ENCODE measurements around the gene SLC4A11. TPM values are rescaled to one million over a fixed set of nuclear protein-coding genes. Genes with fewer than 3 reads are reported as not detected.
A peak's percentile ranks its signal among the peaks of the same experiment; 100 is the strongest.

SLC4A11 gene
- 1 to 10 TPM in 1 of 2 donors, under 1 TPM in 1; 0.26 to 2.0 TPM for total RNA-seq

- H3K27ac Mint-ChIP-seq: no peak within 1 kb of the TSS
- no peaks in the 10 kb centered on the region for H3K36me3 Mint-ChIP-seq (ENCODE audit: low read depth)
- no peaks in the 10 kb centered on the region for H3K9me3 Mint-ChIP-seq
- H3K27me3 Mint-ChIP-seq: peaks cover 33% of the 10 kb centered on the region
- no peaks in the 10 kb centered on the region for H3K4me1 Mint-ChIP-seq
- peak; percentile 66 for ATAC-seq (replicated peaks)
- peak within 1 kb of the TSS; percentile 85 for H3K4me3 Mint-ChIP-seq
Measured at GRCh38 chr20:3239026-3239866, at the start of gene SLC4A11. TSS of gene SLC4A11 (minus strand) at chr20:3239190. CDS start at chr20:3239137, 53 bp downstream.

GRCh38 chr20:3283222-3283820 is 44.3 kb upstream of the SLC4A11 start:
- Mint-ChIP-seq H3K27ac (no peak overlapping the region), H3K36me3 (ENCODE audit: low read depth) (peaks cover 29% of the 10 kb centered on the region), H3K4me1 (no peaks in the 10 kb centered on the region), H3K9me3 (no peaks in the 10 kb centered on the region), H3K27me3 (no peaks in the 10 kb centered on the region), H3K4me3 (no peak overlapping the region)
- ATAC-seq (replicated peaks): no peak

- H3K36me3 Mint-ChIP-seq (ENCODE audit: low read depth): peaks cover 30% of the 10 kb centered on the region
- H3K27me3 Mint-ChIP-seq: no peaks in the 10 kb centered on the region
- no peak overlapping the region for H3K4me3 Mint-ChIP-seq
- no peaks in the 10 kb centered on the region for H3K4me1 Mint-ChIP-seq
- no peak overlapping the region for H3K27ac Mint-ChIP-seq
- no peak for ATAC-seq (replicated peaks)
- no peaks in the 10 kb centered on the region for H3K9me3 Mint-ChIP-seq
Measured at GRCh38 chr20:3282271-3283221, 43.6 kb upstream of the SLC4A11 start.

GRCh38 chr20:3281437-3281836 is 42.4 kb upstream of the SLC4A11 start:
- H3K4me3 Mint-ChIP-seq: no peak overlapping the region
- ATAC-seq (replicated peaks): no peak

GRCh38 chr20:3279761-3280160 is 40.8 kb upstream of the SLC4A11 start:
- no peaks in the 10 kb centered on the region for H3K9me3 Mint-ChIP-seq
- no peak overlapping the region for H3K4me3 Mint-ChIP-seq
- H3K27me3 Mint-ChIP-seq: no peaks in the 10 kb centered on the region
- peaks cover 30% of the 10 kb centered on the region for H3K36me3 Mint-ChIP-seq (ENCODE audit: low read depth)
- H3K27ac Mint-ChIP-seq: no peak overlapping the region
- H3K4me1 Mint-ChIP-seq: no peaks in the 10 kb centered on the region
- no peak for ATAC-seq (replicated peaks)

More at GRCh38 chr20:3281437-3281836, 42.4 kb upstream of the SLC4A11 start:
- peaks cover 30% of the 10 kb centered on the region for H3K36me3 Mint-ChIP-seq (ENCODE audit: low read depth)
- no peaks in the 10 kb centered on the region for H3K27me3 Mint-ChIP-seq
- H3K27ac Mint-ChIP-seq: no peak overlapping the region
- H3K4me1 Mint-ChIP-seq: no peaks in the 10 kb centered on the region
- no peaks in the 10 kb centered on the region for H3K9me3 Mint-ChIP-seq

GRCh38 chr20:3277686-3278465 is 38.9 kb upstream of the SLC4A11 start:
- Mint-ChIP-seq H3K4me1 (no peaks in the 10 kb centered on the region), H3K27me3 (no peaks in the 10 kb centered on the region), H3K4me3 (no peak overlapping the region), H3K9me3 (no peaks in the 10 kb centered on the region), H3K27ac (no peak overlapping the region), H3K36me3 (ENCODE audit: low read depth) (peaks cover 30% of the 10 kb centered on the region)
- ATAC-seq (replicated peaks): no peak

- Mint-ChIP-seq H3K36me3 (ENCODE audit: low read depth) (peaks cover 29% of the 10 kb centered on the region), H3K9me3 (no peaks in the 10 kb centered on the region), H3K27me3 (no peaks in the 10 kb centered on the region), H3K4me1 (no peaks in the 10 kb centered on the region), H3K4me3 (no peak overlapping the region), H3K27ac (no peak overlapping the region)
- peak; percentile 45 for ATAC-seq (replicated peaks)
Measured at GRCh38 chr20:3276680-3277015, 37.7 kb upstream of the SLC4A11 start.

GRCh38 chr20:3275966-3276679 is 37.1 kb upstream of the SLC4A11 start:
- Mint-ChIP-seq H3K27ac (no peak overlapping the region), H3K4me1 (no peaks in the 10 kb centered on the region), H3K4me3 (no peak overlapping the region), H3K27me3 (no peaks in the 10 kb centered on the region), H3K9me3 (no peaks in the 10 kb centered on the region), H3K36me3 (ENCODE audit: low read depth) (peaks cover 24% of the 10 kb centered on the region)
- ATAC-seq (replicated peaks): no peak

GRCh38 chr20:3275064-3275935 is 36.3 kb upstream of the SLC4A11 start:
- H3K4me1 Mint-ChIP-seq: no peaks in the 10 kb centered on the region
- H3K9me3 Mint-ChIP-seq: no peaks in the 10 kb centered on the region
- H3K27ac Mint-ChIP-seq: no peak overlapping the region
- peaks cover 26% of the 10 kb centered on the region for H3K36me3 Mint-ChIP-seq (ENCODE audit: low read depth)
- no peak for ATAC-seq (replicated peaks)
- H3K27me3 Mint-ChIP-seq: no peaks in the 10 kb centered on the region
- no peak overlapping the region for H3K4me3 Mint-ChIP-seq

- H3K4me3 Mint-ChIP-seq: no peak overlapping the region
- H3K36me3 Mint-ChIP-seq (ENCODE audit: low read depth): peaks cover 18% of the 10 kb centered on the region
- no peaks in the 10 kb centered on the region for H3K9me3 Mint-ChIP-seq
- no peak overlapping the region for H3K27ac Mint-ChIP-seq
- no peaks in the 10 kb centered on the region for H3K27me3 Mint-ChIP-seq
- no peak for ATAC-seq (replicated peaks)
- no peaks in the 10 kb centered on the region for H3K4me1 Mint-ChIP-seq
Measured at GRCh38 chr20:3273371-3273770, 34.4 kb upstream of the SLC4A11 start.

- Mint-ChIP-seq H3K4me3 (no peak overlapping the region), H3K9me3 (no peaks in the 10 kb centered on the region), H3K4me1 (no peaks in the 10 kb centered on the region), H3K36me3 (ENCODE audit: low read depth) (peaks cover 16% of the 10 kb centered on the region), H3K27ac (no peak overlapping the region), H3K27me3 (no peaks in the 10 kb centered on the region)
- ATAC-seq (replicated peaks): no peak
Measured at GRCh38 chr20:3270051-3270450, 31.1 kb upstream of the SLC4A11 start.

- no peak for ATAC-seq (replicated peaks)
- peaks cover 44% of the 10 kb centered on the region for H3K36me3 Mint-ChIP-seq (ENCODE audit: low read depth)
- H3K27me3 Mint-ChIP-seq: no peaks in the 10 kb centered on the region
- no peak overlapping the region for H3K27ac Mint-ChIP-seq
- no peaks in the 10 kb centered on the region for H3K9me3 Mint-ChIP-seq
- H3K4me3 Mint-ChIP-seq: no peak overlapping the region
- H3K4me1 Mint-ChIP-seq: no peaks in the 10 kb centered on the region
Measured at GRCh38 chr20:3262566-3262965, 23.6 kb upstream of the SLC4A11 start.

GRCh38 chr20:3258429-3258828 is 19.4 kb upstream of the SLC4A11 start:
- Mint-ChIP-seq H3K4me1 (no peaks in the 10 kb centered on the region), H3K27me3 (no peaks in the 10 kb centered on the region), H3K9me3 (no peaks in the 10 kb centered on the region), H3K4me3 (no peak overlapping the region), H3K27ac (no peak overlapping the region), H3K36me3 (ENCODE audit: low read depth) (peaks cover 67% of the 10 kb centered on the region)
- ATAC-seq (replicated peaks): no peak

Measured in activated T-helper 17 cell treated with anti-CD3 and anti-CD28 coated beads, Interleukin-2, amount 50 U/mL, for 72 hours (primary cell).